PFSK-1 (cell line): ENCODE data around the gene CSF1R.

Experiments
- FOXP2 ChIP-seq: optimal IDR thresholded peaks from 2 replicates; pipeline ENCODE3; 2011; ENCODE audit warnings: borderline replicate concordance, control low read depth, inconsistent platforms; ENCODE audit not compliant: insufficient read depth; ENCODE audit errors: extremely low read length, extremely low read depth
- POLR2AphosphoS5 ChIP-seq: IDR thresholded peaks from 2 replicates; pipeline ENCODE4 v1.6.1; 2012; ENCODE audit warnings: low read depth, mild to moderate bottlenecking, control low read depth, low read length, moderate library complexity
- REST ChIP-seq, 2 experiments: IDR thresholded peaks; 2 replicates each; pipeline versions ENCODE4 v1.6.1 to v1.8.0; 2011 to 2012; ENCODE audit warnings: low read depth in 2 of 2, low read length in 2 of 2, control low read depth in 1 of 2, inconsistent platforms in 1 of 2, mild to moderate bottlenecking in 1 of 2, moderate library complexity in 1 of 2; ENCODE audit not compliant: insufficient read depth in 1 of 2
- SIN3A ChIP-seq: IDR thresholded peaks from 2 replicates; pipeline ENCODE4 v1.6.1; 2012; ENCODE audit warnings: mild to moderate bottlenecking, low read length, moderate library complexity, borderline replicate concordance; ENCODE audit not compliant: insufficient read depth
- TAF1 ChIP-seq: IDR thresholded peaks from 2 replicates; pipeline ENCODE4 v1.6.1; 2012; ENCODE audit warnings: low read length, control low read depth, borderline replicate concordance; ENCODE audit not compliant: insufficient read depth

DNA sequence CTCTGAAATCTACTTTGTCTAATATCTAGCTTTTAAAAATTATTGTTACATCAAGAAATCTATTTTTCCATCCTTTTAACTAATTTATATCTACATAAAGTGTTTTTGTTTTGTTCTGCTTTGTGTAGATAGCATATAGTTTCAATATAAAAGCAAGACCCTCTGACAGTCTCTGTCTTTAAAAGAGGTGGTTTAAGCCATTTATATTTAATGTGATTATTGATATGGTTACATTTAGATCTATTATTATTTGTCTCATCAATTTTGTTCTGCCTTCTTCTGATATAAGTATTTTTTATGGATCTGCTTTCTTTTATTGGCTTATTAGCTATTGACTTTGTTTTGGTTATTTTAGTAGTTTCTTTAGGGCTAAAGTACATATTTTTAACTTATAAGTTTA lies 69.8 kb downstream of the CSF1R start:
- TF ChIP-seq POLR2AphosphoS5 (no peak), SIN3A (no peak), TAF1 (no peak), REST (IDR thresholded peaks at IDR 0.05; ENCODE audit: insufficient read depth in 1 of 2, low read depth in 2 of 2, low read length in 2 of 2) (no peak), FOXP2 (no peak)
